BJ (cell line): ENCODE results near the gene EVC. TPM values are rescaled to one million over a fixed set of nuclear protein-coding genes. Genes with fewer than 3 reads are reported as not detected.

Source experiments
- CTCF ChIA-PET: fragments of 350-600 bp; formaldehyde crosslinking; extraction: SDS; loops from one replicate; lab custom pipeline; 2021; ENCODE audit warnings: antibody characterized with exemption, inconsistent platforms; lab: Yijun Ruan, JAX
- POLR2A ChIA-PET: fragments of 300-600 bp; sonication (Branson Sonifier 250); formaldehyde crosslinking; extraction: SDS; loops from one replicate; lab custom pipeline; 2021; ENCODE audit warnings: antibody characterized with exemption; lab: Charles Lee
- DNase-seq: peaks from one replicate; pipeline ENCODE4 v3.0.0-alpha.2; 2011; ENCODE audit warnings: low read depth
- H3K27me3 ChIP-seq: 2 replicates; pipeline ENCODE4 v1.6.0; 2011; ENCODE audit warnings: low read length; ENCODE audit not compliant: control insufficient read depth, insufficient read depth
- H3K36me3 ChIP-seq: 2 replicates; pipeline ENCODE4 v1.5.1; 2011; ENCODE audit warnings: low read length; ENCODE audit not compliant: control insufficient read depth, insufficient read depth
- H3K4me3 ChIP-seq: 2 replicates; pipeline ENCODE4 v1.5.1; 2011; ENCODE audit warnings: low read depth, mild to moderate bottlenecking, control low read depth, low read length
- polyA plus RNA-seq: library from polyadenylated mRNA; depleted of rRNA; stranded (reverse); fragments of >200 nt; gene quantifications from 2 replicates; pipeline ENCODE4 v1.2.3, GENCODE V29; 2011
- TF ChIP-seq, protein P1 (sequence below): IDR thresholded peaks from 2 replicates; pipeline ENCODE4 v1.5.1; 2011; ENCODE audit warnings: low read depth, mild to moderate bottlenecking, control low read depth, inconsistent platforms, low read length, moderate library complexity; ENCODE audit not compliant: insufficient read depth

The EVC gene
- polyA plus RNA-seq, 1 experiment, result 12.8 TPM

DNA sequence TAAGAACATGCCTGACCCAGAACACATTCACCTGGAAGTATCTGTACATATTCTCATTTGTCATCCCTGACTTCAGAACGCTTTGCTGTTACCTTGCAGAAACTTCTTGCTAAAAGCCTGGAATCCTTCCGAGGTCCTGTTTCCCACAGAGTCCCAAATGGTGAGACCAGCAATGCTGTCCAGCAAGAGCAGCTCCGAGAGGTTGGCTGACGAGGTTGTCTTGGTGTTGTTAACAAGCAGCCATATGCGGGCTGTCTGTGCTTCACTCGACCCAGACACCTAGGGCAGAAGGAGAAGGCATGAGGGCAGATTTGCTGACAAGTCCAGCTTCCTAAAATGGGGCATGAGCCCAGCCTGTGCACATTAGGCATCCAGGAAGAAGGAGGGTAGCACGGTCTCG, 21.9 kb upstream of the EVC start:
- TF ChIP-seq, protein P1, sequence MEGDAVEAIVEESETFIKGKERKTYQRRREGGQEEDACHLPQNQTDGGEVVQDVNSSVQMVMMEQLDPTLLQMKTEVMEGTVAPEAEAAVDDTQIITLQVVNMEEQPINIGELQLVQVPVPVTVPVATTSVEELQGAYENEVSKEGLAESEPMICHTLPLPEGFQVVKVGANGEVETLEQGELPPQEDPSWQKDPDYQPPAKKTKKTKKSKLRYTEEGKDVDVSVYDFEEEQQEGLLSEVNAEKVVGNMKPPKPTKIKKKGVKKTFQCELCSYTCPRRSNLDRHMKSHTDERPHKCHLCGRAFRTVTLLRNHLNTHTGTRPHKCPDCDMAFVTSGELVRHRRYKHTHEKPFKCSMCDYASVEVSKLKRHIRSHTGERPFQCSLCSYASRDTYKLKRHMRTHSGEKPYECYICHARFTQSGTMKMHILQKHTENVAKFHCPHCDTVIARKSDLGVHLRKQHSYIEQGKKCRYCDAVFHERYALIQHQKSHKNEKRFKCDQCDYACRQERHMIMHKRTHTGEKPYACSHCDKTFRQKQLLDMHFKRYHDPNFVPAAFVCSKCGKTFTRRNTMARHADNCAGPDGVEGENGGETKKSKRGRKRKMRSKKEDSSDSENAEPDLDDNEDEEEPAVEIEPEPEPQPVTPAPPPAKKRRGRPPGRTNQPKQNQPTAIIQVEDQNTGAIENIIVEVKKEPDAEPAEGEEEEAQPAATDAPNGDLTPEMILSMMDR, result no peak
- Histone ChIP-seq H3K4me3 (no peak overlapping the region), H3K27me3 (no peaks in the 10 kb centered on the region), H3K36me3 (peaks cover 32% of the 10 kb centered on the region)
- POLR2A ChIA-PET, result no interaction called here
- no peak for DNase-seq
- CTCF ChIA-PET, result no interaction called here

DNA sequence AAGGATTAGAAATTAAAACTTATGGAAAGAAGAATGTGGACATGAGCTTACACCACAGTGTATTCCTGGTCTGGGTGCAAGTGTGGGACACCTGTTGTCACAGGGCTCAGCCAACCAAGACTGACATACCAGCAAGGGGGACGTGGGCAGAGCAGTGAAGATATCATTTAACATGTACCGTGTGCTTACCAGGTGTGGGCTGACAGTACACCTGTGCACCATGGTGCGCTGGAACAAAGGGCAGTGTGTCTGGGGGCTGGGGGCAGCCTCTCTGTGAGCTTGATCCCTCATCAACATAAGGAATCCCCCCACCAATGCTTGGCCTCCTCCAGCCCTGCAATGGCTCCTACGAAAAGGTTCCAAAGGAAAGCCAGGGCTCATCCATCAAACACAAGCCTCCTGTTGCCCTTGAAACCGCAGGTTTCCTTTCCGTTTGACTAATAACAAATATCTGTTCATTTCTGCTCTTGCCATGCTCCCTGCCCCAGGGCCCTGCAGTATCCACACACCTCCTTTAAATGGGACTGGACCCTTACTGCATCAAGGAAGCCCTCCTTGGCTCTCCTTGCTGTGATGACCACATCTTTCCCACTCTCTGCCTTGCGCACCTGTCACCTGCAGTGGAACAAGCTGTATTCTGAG, 19.4 kb upstream of the EVC start:
- TF ChIP-seq, protein P1, result no peak
- POLR2A ChIA-PET, result no interaction called here
- H3K36me3 ChIP-seq, result peaks cover 23% of the 10 kb centered on the region

GRCh38 chr4:5693871-5694270, 17.1 kb upstream of the EVC start:
- peaks cover 29% of the 10 kb centered on the region for H3K36me3 ChIP-seq
- POLR2A ChIA-PET, result no interaction called here
- TF ChIP-seq, protein P1, result no peak
- H3K4me3 ChIP-seq, result no peak overlapping the region
- no peaks in the 10 kb centered on the region for H3K27me3 ChIP-seq
- no peak for DNase-seq
- CTCF ChIA-PET, result interaction anchor here (0.6 to 1.3 kb wide), 2 partner anchors 97 to 749 kb away, joined by 3 to 5 read pairs; no protein-coding TSS in a partner anchor

More for the DNA sequence above, 19.4 kb upstream of the EVC start:
- DNase-seq, result no peak
- CTCF ChIA-PET, result no interaction called here
- Histone ChIP-seq H3K27me3 (no peaks in the 10 kb centered on the region), H3K4me3 (no peak overlapping the region)

DNA sequence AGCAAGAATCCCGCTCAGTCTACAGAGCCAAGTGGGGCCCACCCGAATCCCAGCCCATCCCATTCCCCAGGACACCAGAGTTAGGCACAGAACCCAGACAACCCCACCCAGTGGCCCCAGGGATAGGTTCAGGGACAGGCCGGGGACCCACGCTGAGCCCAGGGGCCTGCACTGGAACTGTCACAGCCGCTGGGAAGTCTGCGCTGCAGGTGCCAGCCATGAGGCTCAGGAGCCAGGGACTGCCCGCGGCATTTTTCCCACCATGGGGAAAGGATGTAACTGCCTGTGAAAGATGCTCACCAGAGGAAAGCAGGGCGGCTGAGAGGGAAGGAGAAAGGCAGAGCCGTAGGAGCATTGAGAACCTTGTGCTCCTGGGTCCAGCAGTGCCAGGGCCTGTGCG, 14.7 kb upstream of the EVC start:
- peaks cover 23% of the 10 kb centered on the region for H3K36me3 ChIP-seq
- no peaks in the 10 kb centered on the region for H3K27me3 ChIP-seq
- CTCF ChIA-PET, result interaction anchor here (1.3 to 1.6 kb wide), 2 partner anchors 32 to 94 kb away, joined by 4 read pairs; no protein-coding TSS in a partner anchor
- DNase-seq, result no peak
- POLR2A ChIA-PET, result no interaction called here
- TF ChIP-seq, protein P1, result no peak
- no peak overlapping the region for H3K4me3 ChIP-seq

GRCh38 chr4:5700459-5700858, 10.5 kb upstream of the EVC start:
- Histone ChIP-seq H3K4me3 (no peak overlapping the region), H3K27me3 (no peaks in the 10 kb centered on the region), H3K36me3 (peaks cover 22% of the 10 kb centered on the region)
- DNase-seq, result no peak
- POLR2A ChIA-PET, result no interaction called here
- CTCF ChIA-PET, result interaction anchor here (0.7 kb wide), 1 partner anchor 84 kb away, joined by 4 read pairs; no protein-coding TSS in a partner anchor
- TF ChIP-seq, protein P1, result no peak
